GM23338 (cell line): ENCODE results near the gene PARVB. TPM values are rescaled to one million over a fixed set of nuclear protein-coding genes. Genes with fewer than 3 reads are reported as not detected.

Source experiments
- ATAC-seq: fragments of 200-7000 bp; cut with Tn5 transposase; 3 replicates; pipeline ENCODE4 v1.9.1; 2020
- DNase-seq: peaks from one replicate; pipeline ENCODE4 v3.0.0-alpha.2; 2015; ENCODE audit warnings: low spot score
- H2AFZ ChIP-seq: fragments of 200-600 bp; sonication (generic); 2 replicates; pipeline ENCODE4 v1.8.0; 2016; ENCODE audit warnings: antibody characterized with exemption, mild to moderate bottlenecking, moderate library complexity
- H3F3A ChIP-seq: fragments of 200-600 bp; sonication (generic); replicated peaks from 2 replicates; pipeline ENCODE4 v1.8.0; 2017; ENCODE audit warnings: antibody characterized with exemption, mixed run types, low read depth
- H3K27ac ChIP-seq: fragments of 200-600 bp; sonication (generic); 2 replicates; pipeline ENCODE4 v1.6.1; 2016; ENCODE audit warnings: low read depth
- H3K27me3 ChIP-seq: fragments of 200-600 bp; sonication (generic); 2 replicates; pipeline ENCODE4 v1.8.0; 2016; ENCODE audit warnings: mild to moderate bottlenecking, mixed run types, moderate library complexity; ENCODE audit not compliant: insufficient read depth
- H3K36me3 ChIP-seq: fragments of 200-600 bp; sonication (generic); 2 replicates; pipeline ENCODE4 v1.8.0; 2016; ENCODE audit warnings: mild to moderate bottlenecking; ENCODE audit not compliant: insufficient read depth
- H3K4me1 ChIP-seq: fragments of 200-600 bp; sonication (generic); 2 replicates; pipeline ENCODE4 v1.8.0; 2016; ENCODE audit warnings: mild to moderate bottlenecking, moderate library complexity; ENCODE audit not compliant: insufficient read depth
- H3K4me2 ChIP-seq: fragments of 200-600 bp; sonication (generic); 2 replicates; pipeline ENCODE4 v1.7.1; 2017; ENCODE audit warnings: mixed run types
- H3K4me3 ChIP-seq: fragments of 200-600 bp; sonication (generic); 2 replicates; pipeline ENCODE4 v1.6.1; 2016; ENCODE audit warnings: mixed run types
- H3K79me2 ChIP-seq: fragments of 200-600 bp; sonication (generic); replicated peaks from 2 replicates; pipeline ENCODE4 v1.8.0; 2017; ENCODE audit warnings: mild to moderate bottlenecking; ENCODE audit not compliant: insufficient read depth
- H3K9me2 ChIP-seq: fragments of 200-600 bp; sonication (generic); 2 replicates; pipeline ENCODE4 v1.8.0; 2017; ENCODE audit not compliant: insufficient read depth
- H4K20me1 ChIP-seq: fragments of 200-600 bp; sonication (generic); replicated peaks from 2 replicates; pipeline ENCODE4 v1.8.0; 2017; ENCODE audit warnings: mild to moderate bottlenecking; ENCODE audit not compliant: insufficient read depth
- H3K27ac Mint-ChIP-seq: 2 replicates; pipeline ENCODE4 v1.8.0; 2020; ENCODE audit warnings: inconsistent platforms, mild to moderate bottlenecking, moderate library complexity, mixed read lengths
- H3K27me3 Mint-ChIP-seq: 3 replicates; pipeline ENCODE4 v1.8.0; 2022; ENCODE audit warnings: low read depth, mild to moderate bottlenecking, moderate library complexity, mixed read lengths, inconsistent platforms; ENCODE audit not compliant: insufficient read depth, poor library complexity
- H3K36me3 Mint-ChIP-seq: 3 replicates; pipeline ENCODE4 v1.8.0; 2021; ENCODE audit warnings: low read depth, mild to moderate bottlenecking, inconsistent platforms, moderate library complexity, mixed read lengths
- H3K4me1 Mint-ChIP-seq: 3 replicates; pipeline ENCODE4 v1.8.0; 2020; ENCODE audit warnings: mild to moderate bottlenecking, inconsistent platforms, mixed read lengths
- H3K4me3 Mint-ChIP-seq: 3 replicates; pipeline ENCODE4 v1.8.0; 2021; ENCODE audit warnings: moderate library complexity, mild to moderate bottlenecking, inconsistent platforms, mixed read lengths
- H3K9me3 Mint-ChIP-seq: 3 replicates; pipeline ENCODE4 v1.8.0; 2020; ENCODE audit warnings: moderate library complexity, mild to moderate bottlenecking, inconsistent platforms, mixed read lengths
- CREB1 ChIP-seq: fragments of 250-450 bp; sonication (Bioruptor Pico); IDR thresholded peaks from 2 replicates; pipeline ENCODE4 v1.5.0; 2020; ENCODE audit warnings: low read depth, mild to moderate bottlenecking, moderate library complexity
- CTCF ChIP-seq, 2 experiments: fragments of 200-600 bp in 1 of 2; sonication (generic) in 1 of 2; conservative IDR thresholded peaks; 2 replicates each; pipeline versions ENCODE4 v1.5.1 to v1.6.1; 2016 to 2017; ENCODE audit warnings: antibody characterized with exemption in 2 of 2, low read depth in 2 of 2, mild to moderate bottlenecking in 2 of 2, moderate library complexity in 1 of 2
- ETS1 ChIP-seq: IDR thresholded peaks from 2 replicates; pipeline ENCODE4 v1.6.1; 2016; ENCODE audit warnings: antibody characterized with exemption
- EZH2 ChIP-seq: fragments of 200-600 bp; sonication (generic); IDR thresholded peaks from one replicate; pipeline ENCODE4 v1.8.0; 2017; ENCODE audit warnings: antibody characterized with exemption, mild to moderate bottlenecking, low read depth; ENCODE audit not compliant: unreplicated experiment
- EZH2phosphoT487 ChIP-seq: fragments of 200-600 bp; sonication (generic); IDR thresholded peaks from one replicate; pipeline ENCODE4 v1.8.1; 2018; ENCODE audit warnings: antibody characterized with exemption; ENCODE audit not compliant: unreplicated experiment
- JUNB ChIP-seq: IDR thresholded peaks from one replicate; pipeline ENCODE4 v1.6.1; 2016; ENCODE audit warnings: antibody characterized with exemption; ENCODE audit not compliant: unreplicated experiment
- NANOG ChIP-seq: IDR thresholded peaks from 2 replicates; pipeline ENCODE4 v1.6.1; 2016; ENCODE audit warnings: antibody characterized with exemption, borderline replicate concordance
- POLR2AphosphoS5 ChIP-seq: IDR thresholded peaks from 2 replicates; pipeline ENCODE4 v1.6.1; 2016; ENCODE audit warnings: antibody characterized with exemption, low read depth
- REST ChIP-seq: IDR thresholded peaks from one replicate; pipeline ENCODE4 v1.6.1; 2018; ENCODE audit warnings: antibody characterized with exemption; ENCODE audit not compliant: unreplicated experiment
- STAT1 ChIP-seq: IDR thresholded peaks from one replicate; pipeline ENCODE4 v1.6.1; 2016; ENCODE audit warnings: antibody characterized with exemption; ENCODE audit not compliant: unreplicated experiment
- ZNF114 ChIP-seq: fragments of 250-450 bp; sonication (Bioruptor Pico); IDR thresholded peaks from 2 replicates; pipeline ENCODE4 v1.5.0; 2020; ENCODE audit warnings: mild to moderate bottlenecking, moderate library complexity
- ZNF331 ChIP-seq: fragments of 250-450 bp; sonication (Bioruptor Pico); IDR thresholded peaks from 2 replicates; pipeline ENCODE4 v1.5.0; 2020; ENCODE audit warnings: low read depth, mild to moderate bottlenecking, moderate library complexity
- polyA plus RNA-seq: library from polyadenylated mRNA; unstranded; fragments of >200 nt; fragmentation: Nextera tagmentation; extraction: Ambion mirVana; gene quantifications from 2 replicates; pipeline ENCODE4 v1.2.1, GENCODE V29; 2016
- total RNA-seq: library from RNA; depleted of rRNA; stranded (reverse); fragments of >200 nt; shearing (Covaris generic); gene quantifications from 2 replicates; pipeline ENCODE4 v1.2.3, GENCODE V29; 2014
- TF ChIP-seq, protein P1 (sequence below): fragments of 250-450 bp; sonication (Bioruptor Pico); IDR thresholded peaks from 2 replicates; pipeline ENCODE4 v1.5.0; 2020; ENCODE audit warnings: mild to moderate bottlenecking, moderate library complexity

The PARVB gene
- total and polyA plus RNA-seq, 2 experiments from 2014 or later = 4.3 to 7.7 TPM

DNA sequence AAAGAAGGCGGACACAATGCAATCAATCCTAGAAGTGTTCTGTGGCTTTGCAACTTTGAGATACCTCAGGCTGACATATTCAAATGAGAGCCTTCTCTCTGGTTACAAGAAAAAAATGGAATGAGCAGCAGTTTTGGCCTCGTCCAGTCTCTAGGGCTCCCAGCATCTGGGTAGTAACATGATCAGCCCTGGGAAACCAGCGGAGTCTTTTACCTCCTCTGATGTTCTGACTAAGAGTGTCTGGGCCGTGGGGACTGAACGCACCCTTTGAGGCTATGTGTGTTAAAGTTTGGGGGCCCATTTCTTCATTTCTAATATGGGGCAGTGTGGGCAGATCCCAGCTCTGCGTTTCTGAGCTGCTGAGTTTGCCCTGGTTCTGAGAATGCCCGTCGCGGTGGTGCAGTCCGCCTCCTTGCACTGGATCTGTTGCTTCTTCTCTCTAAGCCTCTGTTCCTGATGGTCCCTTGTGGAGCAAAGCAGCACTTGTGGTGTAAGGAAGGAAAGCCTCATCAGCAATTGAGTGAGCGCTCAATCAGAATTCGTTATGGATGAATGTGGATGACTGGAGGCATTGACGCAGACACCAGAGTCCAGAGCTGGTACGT, 8.1 kb downstream of the PARVB start:
- TF ChIP-seq REST = no peak
- no peak for TF ChIP-seq STAT1
- no peak for TF ChIP-seq CTCF (conservative IDR thresholded peaks at IDR 0.05; ENCODE audit: low read depth in 2 of 2)
- TF ChIP-seq ZNF331 = no peak
- no peak for TF ChIP-seq EZH2
- TF ChIP-seq JUNB = no peak
- no peak for TF ChIP-seq EZH2phosphoT487
- no peak for TF ChIP-seq NANOG
- no peak for TF ChIP-seq ETS1
- TF ChIP-seq CREB1 (CRISPR knock-in tag) = no peak
- no peak for TF ChIP-seq POLR2AphosphoS5
- TF ChIP-seq, protein P1, sequence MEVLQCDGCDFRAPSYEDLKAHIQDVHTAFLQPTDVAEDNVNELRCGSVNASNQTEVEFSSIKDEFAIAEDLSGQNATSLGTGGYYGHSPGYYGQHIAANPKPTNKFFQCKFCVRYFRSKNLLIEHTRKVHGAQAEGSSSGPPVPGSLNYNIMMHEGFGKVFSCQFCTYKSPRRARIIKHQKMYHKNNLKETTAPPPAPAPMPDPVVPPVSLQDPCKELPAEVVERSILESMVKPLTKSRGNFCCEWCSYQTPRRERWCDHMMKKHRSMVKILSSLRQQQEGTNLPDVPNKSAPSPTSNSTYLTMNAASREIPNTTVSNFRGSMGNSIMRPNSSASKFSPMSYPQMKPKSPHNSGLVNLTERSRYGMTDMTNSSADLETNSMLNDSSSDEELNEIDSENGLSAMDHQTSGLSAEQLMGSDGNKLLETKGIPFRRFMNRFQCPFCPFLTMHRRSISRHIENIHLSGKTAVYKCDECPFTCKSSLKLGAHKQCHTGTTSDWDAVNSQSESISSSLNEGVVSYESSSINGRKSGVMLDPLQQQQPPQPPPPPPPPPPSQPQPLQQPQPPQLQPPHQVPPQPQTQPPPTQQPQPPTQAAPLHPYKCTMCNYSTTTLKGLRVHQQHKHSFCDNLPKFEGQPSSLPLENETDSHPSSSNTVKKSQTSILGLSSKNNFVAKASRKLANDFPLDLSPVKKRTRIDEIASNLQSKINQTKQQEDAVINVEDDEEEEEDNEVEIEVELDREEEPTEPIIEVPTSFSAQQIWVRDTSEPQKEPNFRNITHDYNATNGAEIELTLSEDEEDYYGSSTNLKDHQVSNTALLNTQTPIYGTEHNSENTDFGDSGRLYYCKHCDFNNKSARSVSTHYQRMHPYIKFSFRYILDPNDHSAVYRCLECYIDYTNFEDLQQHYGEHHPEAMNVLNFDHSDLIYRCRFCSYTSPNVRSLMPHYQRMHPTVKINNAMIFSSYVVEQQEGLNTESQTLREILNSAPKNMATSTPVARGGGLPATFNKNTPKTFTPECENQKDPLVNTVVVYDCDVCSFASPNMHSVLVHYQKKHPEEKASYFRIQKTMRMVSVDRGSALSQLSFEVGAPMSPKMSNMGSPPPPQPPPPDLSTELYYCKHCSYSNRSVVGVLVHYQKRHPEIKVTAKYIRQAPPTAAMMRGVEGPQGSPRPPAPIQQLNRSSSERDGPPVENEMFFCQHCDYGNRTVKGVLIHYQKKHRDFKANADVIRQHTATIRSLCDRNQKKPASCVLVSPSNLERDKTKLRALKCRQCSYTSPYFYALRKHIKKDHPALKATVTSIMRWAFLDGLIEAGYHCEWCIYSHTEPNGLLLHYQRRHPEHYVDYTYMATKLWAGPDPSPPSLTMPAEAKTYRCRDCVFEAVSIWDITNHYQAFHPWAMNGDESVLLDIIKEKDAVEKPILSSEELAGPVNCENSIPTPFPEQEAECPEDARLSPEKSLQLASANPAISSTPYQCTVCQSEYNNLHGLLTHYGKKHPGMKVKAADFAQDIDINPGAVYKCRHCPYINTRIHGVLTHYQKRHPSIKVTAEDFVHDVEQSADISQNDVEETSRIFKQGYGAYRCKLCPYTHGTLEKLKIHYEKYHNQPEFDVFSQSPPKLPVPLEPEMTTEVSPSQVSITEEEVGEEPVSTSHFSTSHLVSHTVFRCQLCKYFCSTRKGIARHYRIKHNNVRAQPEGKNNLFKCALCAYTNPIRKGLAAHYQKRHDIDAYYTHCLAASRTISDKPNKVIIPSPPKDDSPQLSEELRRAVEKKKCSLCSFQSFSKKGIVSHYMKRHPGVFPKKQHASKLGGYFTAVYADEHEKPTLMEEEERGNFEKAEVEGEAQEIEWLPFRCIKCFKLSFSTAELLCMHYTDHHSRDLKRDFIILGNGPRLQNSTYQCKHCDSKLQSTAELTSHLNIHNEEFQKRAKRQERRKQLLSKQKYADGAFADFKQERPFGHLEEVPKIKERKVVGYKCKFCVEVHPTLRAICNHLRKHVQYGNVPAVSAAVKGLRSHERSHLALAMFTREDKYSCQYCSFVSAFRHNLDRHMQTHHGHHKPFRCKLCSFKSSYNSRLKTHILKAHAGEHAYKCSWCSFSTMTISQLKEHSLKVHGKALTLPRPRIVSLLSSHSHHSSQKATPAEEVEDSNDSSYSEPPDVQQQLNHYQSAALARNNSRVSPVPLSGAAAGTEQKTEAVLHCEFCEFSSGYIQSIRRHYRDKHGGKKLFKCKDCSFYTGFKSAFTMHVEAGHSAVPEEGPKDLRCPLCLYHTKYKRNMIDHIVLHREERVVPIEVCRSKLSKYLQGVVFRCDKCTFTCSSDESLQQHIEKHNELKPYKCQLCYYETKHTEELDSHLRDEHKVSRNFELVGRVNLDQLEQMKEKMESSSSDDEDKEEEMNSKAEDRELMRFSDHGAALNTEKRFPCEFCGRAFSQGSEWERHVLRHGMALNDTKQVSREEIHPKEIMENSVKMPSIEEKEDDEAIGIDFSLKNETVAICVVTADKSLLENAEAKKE (CRISPR knock-in tag) = no peak
- no peak for TF ChIP-seq ZNF114 (CRISPR knock-in tag)
- Histone ChIP-seq H4K20me1 (no peaks in the 10 kb centered on the region), H2AFZ (no peak overlapping the region), H3K79me2 (peaks cover 8% of the 10 kb centered on the region; the same call in 1 of the 2 replicates), H3F3A (no peaks in the 10 kb centered on the region), H3K27ac (no peak overlapping the region), H3K27me3 (no peaks in the 10 kb centered on the region), H3K4me3 (no peak overlapping the region), H3K4me2 (no peak overlapping the region), H3K4me1 (no peaks in the 10 kb centered on the region; the same call in 1 of the 2 replicates), H3K36me3 (no peaks in the 10 kb centered on the region), H3K9me2 (no peaks in the 10 kb centered on the region)
- Mint-ChIP-seq H3K4me1 (peaks cover 6% of the 10 kb centered on the region), H3K36me3 (no peaks in the 10 kb centered on the region), H3K27me3 (peaks cover 3% of the 10 kb centered on the region), H3K4me3 (no peak overlapping the region), H3K9me3 (no peaks in the 10 kb centered on the region), H3K27ac (no peak overlapping the region)
- no peak for DNase-seq
- ATAC-seq = no peak
